GM12892 (cell line): ENCODE results near the gene SHROOM3.

Source experiments
- POLR2AphosphoS5 ChIP-seq: IDR thresholded peaks from 2 replicates; pipeline ENCODE4 v1.6.1; 2011; ENCODE audit warnings: low read depth, low read length, control low read depth
- TAF1 ChIP-seq: IDR thresholded peaks from 2 replicates; pipeline ENCODE4 v1.6.1; 2011; ENCODE audit warnings: low read depth, mild to moderate bottlenecking, control low read depth, low read length, borderline replicate concordance

GRCh38 chr4:76744241-76744921 lies 309.4 kb downstream of the SHROOM3 start:
- TF ChIP-seq POLR2AphosphoS5 (no peak), TAF1 (no peak)
